HG03280 (cell line): ENCODE measurements around the gene SOAT2.
"Not testable (repeated sequence)": the region's sequence is repeated elsewhere in the genome, so short reads cannot be mapped to it uniquely, and the experiment has no call there.

ENCODE experiments used
- ATAC-seq: cut with Tn5 transposase; IDR thresholded peaks from one replicate; pipeline ENCODE4 v1.9.1; 2021; ENCODE audit warnings: mild to moderate bottlenecking, moderate library complexity; ENCODE audit not compliant: unreplicated experiment

The SOAT2 gene

GRCh38 chr12:53101931-53102781, 1.1 kb upstream of the SOAT2 start:
- no peak for ATAC-seq

DNA sequence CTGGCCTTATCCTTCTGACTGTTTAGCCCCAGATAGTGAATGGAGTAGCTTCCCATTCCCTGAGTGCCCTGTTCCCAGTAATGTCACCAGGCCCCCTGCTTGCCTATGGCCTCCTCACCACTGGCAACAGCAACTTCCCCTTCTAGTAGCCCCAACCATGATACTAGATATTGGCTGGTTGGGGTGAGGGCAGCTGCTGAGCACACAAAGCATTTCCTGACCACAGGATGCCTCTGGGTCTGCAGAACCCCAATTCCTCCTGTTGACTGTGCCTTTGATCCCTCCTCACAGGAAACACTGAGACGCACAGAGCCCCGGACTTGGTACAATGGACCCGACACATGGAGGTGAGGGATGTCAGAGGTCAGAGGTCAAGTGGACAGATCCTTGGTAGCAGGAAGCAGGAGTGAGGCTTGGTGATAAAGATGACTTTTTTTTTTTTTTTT, 597 bp downstream of the SOAT2 start:
- ATAC-seq = no peak

DNA sequence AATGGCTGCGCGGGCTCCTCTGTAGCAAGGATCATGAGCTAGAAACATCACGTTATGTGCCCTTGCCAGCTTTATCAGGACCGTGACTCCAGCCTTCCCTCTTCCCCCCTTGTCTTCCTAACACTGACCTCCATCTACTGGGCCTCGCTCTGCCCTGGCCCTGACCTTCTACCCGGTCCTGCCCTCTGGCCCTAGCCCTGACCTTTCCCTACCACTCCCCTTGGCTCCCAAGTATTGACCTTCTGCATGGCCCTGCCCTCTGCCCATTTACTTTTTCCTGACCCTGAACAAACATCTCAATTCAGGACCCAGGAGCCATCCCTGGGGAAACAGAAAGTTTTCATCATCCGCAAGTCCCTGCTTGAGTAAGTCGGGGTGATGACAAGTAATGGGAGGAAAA, 2.0 kb downstream of the SOAT2 start:
- ATAC-seq = no peak

DNA sequence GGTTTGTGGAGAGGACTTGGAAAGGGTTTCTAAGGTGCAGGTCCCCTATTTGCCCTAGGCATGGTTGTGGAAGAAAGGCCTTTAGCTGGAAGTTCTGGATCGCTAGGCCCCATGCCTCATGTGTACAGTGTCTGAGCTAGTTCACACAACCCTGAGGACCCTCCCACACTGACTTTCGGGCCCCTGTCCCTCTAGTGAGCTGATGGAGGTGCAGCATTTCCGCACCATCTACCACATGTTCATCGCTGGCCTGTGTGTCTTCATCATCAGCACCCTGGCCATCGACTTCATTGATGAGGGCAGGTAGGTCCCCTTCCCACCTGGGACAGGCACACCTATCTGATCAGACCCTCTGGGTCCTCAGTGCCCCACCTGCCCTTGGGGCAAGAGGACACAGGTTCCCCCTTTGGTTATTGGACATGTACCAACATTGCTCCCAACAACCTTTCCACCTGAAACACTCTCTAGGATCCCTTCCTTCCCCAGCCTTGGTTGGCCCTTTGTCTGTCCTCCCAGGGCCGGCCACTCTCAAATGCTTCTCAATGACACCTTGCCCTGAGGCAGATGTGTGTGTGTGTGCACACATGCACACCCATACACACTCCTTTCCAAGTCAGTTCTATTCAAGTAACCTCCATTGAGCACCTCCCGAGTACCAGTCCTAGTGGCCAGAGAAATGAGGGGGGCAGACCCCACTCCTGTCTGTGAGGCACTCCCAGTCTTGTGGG, 2.6 kb downstream of the SOAT2 start:
- ATAC-seq = no peak

GRCh38 chr12:53107122-53107521, 3.8 kb downstream of the SOAT2 start:
- no peak for ATAC-seq

- ATAC-seq = not testable (repeated sequence)
Measured at GRCh38 chr12:53112431-53112830, 9.1 kb downstream of the SOAT2 start.

- ATAC-seq = no peak
Measured at GRCh38 chr12:53113136-53113705, 9.9 kb downstream of the SOAT2 start.

GRCh38 chr12:53113951-53114350, 10.7 kb downstream of the SOAT2 start:
- no peak for ATAC-seq

- ATAC-seq = no peak
Measured at GRCh38 chr12:53115112-53115890, 12.0 kb downstream of the SOAT2 start.

DNA sequence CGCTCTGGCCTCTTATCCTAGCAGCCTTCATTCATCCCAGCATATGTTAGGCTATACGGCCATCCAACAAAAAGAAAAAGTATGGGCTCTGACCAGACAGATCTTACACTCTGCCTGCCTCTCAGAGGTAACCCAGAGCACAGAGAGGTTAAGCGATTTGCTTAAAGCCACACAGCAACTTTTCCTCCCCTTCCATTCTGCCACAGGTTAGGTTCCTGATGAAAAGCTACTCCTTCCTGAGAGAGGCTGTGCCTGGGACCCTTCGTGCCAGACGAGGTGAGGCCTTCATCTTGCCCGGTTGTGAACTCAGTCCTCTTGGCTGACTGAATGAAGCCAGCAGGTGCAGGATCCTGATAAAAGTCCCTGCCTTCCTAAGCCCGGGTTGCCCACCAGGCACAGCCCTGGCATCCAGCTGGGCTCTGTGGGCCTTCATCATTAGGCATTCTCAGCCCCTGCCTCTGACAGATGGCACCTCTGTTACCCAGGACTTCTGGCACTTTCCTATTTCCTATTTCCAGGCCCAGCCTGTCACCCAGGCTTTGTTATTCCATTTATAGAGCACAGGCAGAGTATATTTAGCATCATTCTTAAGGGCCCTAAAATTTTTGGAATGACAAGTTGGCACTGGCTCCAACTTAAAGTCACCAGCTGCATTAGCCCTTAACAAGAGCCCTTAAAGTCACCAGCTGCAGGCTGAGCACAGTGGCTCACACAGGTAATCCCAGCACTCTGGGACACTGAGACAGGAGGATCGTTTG, 12.8 kb downstream of the SOAT2 start:
- no peak for ATAC-seq

DNA sequence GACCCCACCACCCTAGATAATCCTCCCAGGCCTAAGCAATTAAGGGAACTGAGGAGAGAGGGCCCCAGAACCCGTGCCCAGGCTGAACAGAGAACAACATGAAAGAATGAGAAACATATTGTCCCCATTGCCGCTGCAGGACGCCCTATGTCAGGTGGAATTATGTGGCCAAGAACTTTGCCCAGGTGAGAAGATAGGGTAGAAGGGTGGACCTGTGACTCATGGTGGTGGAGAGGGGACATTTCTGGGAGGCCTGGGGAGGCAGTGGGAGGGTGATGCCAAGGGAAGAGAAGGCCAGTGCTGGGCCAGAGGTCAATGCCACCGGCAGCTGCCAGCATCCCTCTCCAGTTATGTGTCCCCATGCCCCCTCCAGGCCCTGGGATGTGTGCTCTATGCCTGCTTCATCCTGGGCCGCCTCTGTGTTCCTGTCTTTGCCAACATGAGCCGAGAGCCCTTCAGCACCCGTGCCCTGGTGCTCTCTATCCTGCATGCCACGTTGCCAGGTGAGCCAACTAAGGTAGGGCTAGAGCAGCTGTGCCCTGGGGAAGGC, 15.5 kb downstream of the SOAT2 start:
- no peak for ATAC-seq

DNA sequence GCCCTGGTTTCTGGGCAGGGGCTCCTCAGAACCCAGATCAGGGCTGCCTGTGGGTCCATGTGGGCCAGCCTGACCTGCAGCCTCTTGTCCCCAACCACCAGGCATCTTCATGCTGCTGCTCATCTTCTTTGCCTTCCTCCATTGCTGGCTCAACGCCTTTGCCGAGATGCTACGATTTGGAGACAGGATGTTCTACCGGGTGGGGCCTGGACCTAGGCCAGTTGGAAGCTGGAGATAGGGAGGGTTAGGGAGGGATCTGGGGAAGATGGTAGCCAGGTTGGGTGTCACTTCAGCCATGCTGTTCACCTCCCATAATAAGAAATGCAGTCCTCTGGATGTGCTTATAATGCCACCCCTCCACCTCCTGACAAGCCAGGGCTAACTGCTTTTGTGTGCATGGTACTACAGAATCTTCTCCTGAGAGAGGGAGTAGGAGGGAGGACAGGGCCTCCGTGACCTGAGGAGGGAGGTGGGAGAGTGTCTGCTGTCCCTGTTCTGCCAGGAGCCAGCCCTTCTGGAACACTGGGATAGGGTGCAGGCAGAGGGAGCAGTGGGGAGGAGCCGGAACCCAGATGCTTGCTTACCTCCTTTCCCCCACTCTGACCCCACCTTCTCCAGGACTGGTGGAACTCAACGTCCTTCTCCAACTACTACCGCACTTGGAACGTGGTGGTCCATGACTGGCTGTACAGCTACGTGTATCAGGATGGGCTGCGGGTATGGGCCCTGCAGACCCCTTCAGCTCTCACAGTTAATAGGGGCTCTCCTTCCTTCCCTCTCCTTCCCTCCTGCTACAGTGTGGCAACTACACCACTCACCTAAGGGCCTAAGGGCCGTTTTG, 17.6 kb downstream of the SOAT2 start:
- no peak for ATAC-seq

GRCh38 chr12:53122961-53123468, 19.7 kb downstream of the SOAT2 start:
- ATAC-seq = no peak

- no peak for ATAC-seq
Measured at GRCh38 chr12:53123578-53124351, 20.5 kb downstream of the SOAT2 start.

- no peak for ATAC-seq
Measured at GRCh38 chr12:53124352-53124723, 21.1 kb downstream of the SOAT2 start.

DNA sequence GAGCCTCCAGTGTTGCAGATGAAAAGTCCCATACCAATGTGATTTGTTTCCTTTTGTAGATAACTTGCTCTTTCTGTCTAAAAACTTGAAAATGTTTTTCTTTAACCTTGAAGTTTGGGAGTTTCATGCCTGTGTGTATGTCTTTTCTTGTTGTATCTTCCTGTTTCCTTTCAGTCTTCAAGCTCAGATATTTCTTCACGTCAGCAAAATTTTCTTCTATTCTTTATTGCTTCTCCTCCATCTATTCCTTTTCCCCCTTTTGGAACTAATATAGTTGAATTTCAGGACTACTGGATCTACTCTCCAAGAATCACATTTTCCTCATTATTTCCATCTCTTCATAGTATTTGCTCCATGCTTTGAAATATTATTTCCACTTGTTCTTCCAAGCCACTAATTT, 23.9 kb downstream of the SOAT2 start:
- ATAC-seq = no peak

GRCh38 chr12:53128780-53129569, 25.7 kb downstream of the SOAT2 start:
- ATAC-seq = no peak
